Esophagus muscularis mucosa (tissue), 4 donors: Measurements from ENCODE around the gene DRD4. TPM values are rescaled to one million over a fixed set of nuclear protein-coding genes. Genes with fewer than 3 reads are reported as not detected.

Experiments used
- DNase-seq: peaks from one replicate; pipeline ENCODE4 v3.0.0-alpha.2; 2017; ENCODE audit errors: extremely low spot score
- H3K27ac ChIP-seq, 4 donors: fragments of 200-600 bp; sonication (generic); replicated peaks in 1 of 4; 1 replicate in 3 of 4; 2 replicates in 1 of 4; pipeline ENCODE4 v1.5.1; 2016 to 2019; ENCODE audit warnings: mild to moderate bottlenecking in 1 of 4
- H3K27me3 ChIP-seq, 4 donors: fragments of 200-600 bp; sonication (generic); one replicate each; pipeline versions ENCODE4 v1.5.1 to v1.6.0; 2016 to 2019
- H3K36me3 ChIP-seq, 4 donors: fragments of 200-600 bp; sonication (generic); one replicate each; pipeline ENCODE4 v1.5.1; 2016 to 2019
- H3K4me1 ChIP-seq, 4 donors: fragments of 200-600 bp; sonication (generic); one replicate each; pipeline ENCODE4 v1.5.1; 2016 to 2019
- H3K4me3 ChIP-seq, 4 donors: fragments of 200-600 bp; sonication (generic); 1 replicate in 2 of 4; 2 replicates in 2 of 4; pipeline ENCODE4 v1.5.1; 2016 to 2019; ENCODE audit warnings: mild to moderate bottlenecking in 4 of 4, moderate library complexity in 1 of 4
- H3K9me3 ChIP-seq, 4 donors: fragments of 200-600 bp; sonication (generic); 1 replicate in 3 of 4; 2 replicates in 1 of 4; pipeline ENCODE4 v1.5.1; 2016 to 2019
- CTCF ChIP-seq, 3 experiments: fragments of 200-600 bp in 2 of 3; fragments of 450-650 bp in 1 of 3; sonication (generic) in 2 of 3; IDR thresholded peaks; one replicate each; pipeline ENCODE4 v1.5.1; 2017 to 2019; ENCODE audit warnings: antibody characterized with exemption in 3 of 3, mild to moderate bottlenecking in 2 of 3, moderate library complexity in 1 of 3
- EP300 ChIP-seq: sonication (generic); formaldehyde crosslinking; IDR thresholded peaks from one replicate; pipeline ENCODE4 v1.6.1; 2017; ENCODE audit warnings: antibody characterized with exemption
- POLR2A ChIP-seq: fragments of 450-650 bp; IDR thresholded peaks from one replicate; pipeline ENCODE4 v1.6.1; 2017; ENCODE audit warnings: antibody characterized with exemption, moderate library complexity, mild to moderate bottlenecking, low read depth
- POLR2AphosphoS5 ChIP-seq, 2 donors: sonication (generic); formaldehyde crosslinking; IDR thresholded peaks; one replicate each; pipeline ENCODE4 v1.6.1; 2017; ENCODE audit warnings: antibody characterized with exemption in 2 of 2
- WGBS: methylation state at CpG from one replicate; pipeline ENCODE4 v1.1.5; 2018; 5-methylcytosine and 5-hydroxymethylcytosine counted together
- intact Hi-C: fragments of 100-400 bp; cut with DNase I; formaldehyde crosslinking; loops from one replicate; pipeline ENCODE4 v1.15.1; 2023
- total RNA-seq, 4 donors: library from RNA; depleted of rRNA; stranded (reverse); fragments of >200 nt; gene quantifications; one replicate each; pipeline versions ENCODE4 v1.1.0 to v1.2.1, GENCODE V29; 2016

DRD4 gene
- total RNA-seq, 4 donors from 2014 or later, result 0.26 to 1.1 (median 0.42) TPM; not detected in 1

- no peaks in the 10 kb centered on the region for H3K4me1 ChIP-seq
- H3K27ac ChIP-seq, result no peak overlapping the region
- intact Hi-C loops, result no loop called here
- no peak overlapping the region for H3K4me3 ChIP-seq
- 81% methylated on average over 10 of the region's 10 CpGs for WGBS
- no peaks in the 10 kb centered on the region for H3K27me3 ChIP-seq
- no peak for TF ChIP-seq POLR2A
- TF ChIP-seq POLR2AphosphoS5 (IDR thresholded peaks at IDR 0.05), result no peak
- no peak for TF ChIP-seq CTCF (IDR thresholded peaks at IDR 0.05)
- TF ChIP-seq EP300, result no peak
- no peak for DNase-seq
- no peaks in the 10 kb centered on the region for H3K9me3 ChIP-seq
- peaks cover 79 to 100% (median 98%) of the 10 kb centered on the region in 4 donors for H3K36me3 ChIP-seq
Measured at GRCh38 chr11:595400-595799, 41.7 kb upstream of the DRD4 start.

GRCh38 chr11:596374-596773, 40.7 kb upstream of the DRD4 start:
- Histone ChIP-seq H3K36me3 (peaks cover 75 to 100% (median 98%) of the 10 kb centered on the region in 4 donors), H3K27me3 (no peaks in the 10 kb centered on the region), H3K4me3 (no peak overlapping the region), H3K27ac (no peak overlapping the region), H3K9me3 (no peaks in the 10 kb centered on the region), H3K4me1 (no peaks in the 10 kb centered on the region)
- 89% methylated on average over 6 of the region's 10 CpGs for WGBS
- intact Hi-C loops, result no loop called here
- no peak for DNase-seq
- TF ChIP-seq EP300 (no peak), POLR2A (no peak), CTCF (IDR thresholded peaks at IDR 0.05) (no peak), POLR2AphosphoS5 (IDR thresholded peaks at IDR 0.05) (no peak)

- Histone ChIP-seq H3K9me3 (no peaks in the 10 kb centered on the region), H3K36me3 (peaks cover 79 to 100% (median 99%) of the 10 kb centered on the region in 4 donors), H3K27ac (no peak overlapping the region), H3K4me3 (no peak overlapping the region), H3K4me1 (no peaks in the 10 kb centered on the region), H3K27me3 (no peaks in the 10 kb centered on the region)
- WGBS, result 92% methylated on average over 15 of the region's 29 CpGs
- no peak for TF ChIP-seq POLR2AphosphoS5 (IDR thresholded peaks at IDR 0.05)
- intact Hi-C loops, result no loop called here
- no peak for DNase-seq
Measured at GRCh38 chr11:597166-597725, 39.8 kb upstream of the DRD4 start.

GRCh38 chr11:598005-598680, 38.9 kb upstream of the DRD4 start:
- TF ChIP-seq CTCF (IDR thresholded peaks at IDR 0.05) (no peak), POLR2AphosphoS5 (IDR thresholded peaks at IDR 0.05) (no peak), EP300 (no peak), POLR2A (no peak)
- no peak for DNase-seq
- Histone ChIP-seq H3K27me3 (no peaks in the 10 kb centered on the region), H3K36me3 (peaks cover 79 to 100% (median 99%) of the 10 kb centered on the region in 4 donors), H3K27ac (no peak overlapping the region), H3K9me3 (no peaks in the 10 kb centered on the region), H3K4me1 (no peaks in the 10 kb centered on the region), H3K4me3 (no peak overlapping the region)
- intact Hi-C loops, result no loop called here
- WGBS, result 88% methylated on average over 21 of the region's 30 CpGs

- TF ChIP-seq EP300 (no peak), POLR2A (no peak), POLR2AphosphoS5 (IDR thresholded peaks at IDR 0.05) (no peak), CTCF (IDR thresholded peaks at IDR 0.05) (no peak)
- intact Hi-C loops, result no loop called here
- Histone ChIP-seq H3K4me1 (peaks cover 4 to 13% (median 8%) of the 10 kb centered on the region in 4 donors), H3K4me3 (no peak overlapping the region), H3K27ac (no peak overlapping the region), H3K27me3 (no peaks in the 10 kb centered on the region), H3K36me3 (peaks cover 78 to 100% (median 99%) of the 10 kb centered on the region in 4 donors), H3K9me3 (no peaks in the 10 kb centered on the region)
- 95% methylated on average over 22 of the region's 23 CpGs for WGBS
- DNase-seq, result no peak
Measured at GRCh38 chr11:601573-602245, 35.4 kb upstream of the DRD4 start.
